Stimulated activated CD4-positive, alpha-beta T cell treated with anti-CD3 and anti-CD28 coated beads, Interleukin-1b, Interleukin-23, amount 100 ng/mL, for 1 hour (primary cell): Measurements from ENCODE around the gene HEXIM2.
"Not testable (repeated sequence)": the region's sequence is repeated elsewhere in the genome, so short reads cannot be mapped to it uniquely, and the experiment has no call there.

Experiments
- DNase-seq, 2 donors: peaks; one replicate each; pipeline ENCODE4 v3.0.0-alpha.2; 2020; ENCODE audit warnings: low read depth in 2 of 2

HEXIM2 gene, protein sequence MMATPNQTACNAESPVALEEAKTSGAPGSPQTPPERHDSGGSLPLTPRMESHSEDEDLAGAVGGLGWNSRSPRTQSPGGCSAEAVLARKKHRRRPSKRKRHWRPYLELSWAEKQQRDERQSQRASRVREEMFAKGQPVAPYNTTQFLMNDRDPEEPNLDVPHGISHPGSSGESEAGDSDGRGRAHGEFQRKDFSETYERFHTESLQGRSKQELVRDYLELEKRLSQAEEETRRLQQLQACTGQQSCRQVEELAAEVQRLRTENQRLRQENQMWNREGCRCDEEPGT

DNA sequence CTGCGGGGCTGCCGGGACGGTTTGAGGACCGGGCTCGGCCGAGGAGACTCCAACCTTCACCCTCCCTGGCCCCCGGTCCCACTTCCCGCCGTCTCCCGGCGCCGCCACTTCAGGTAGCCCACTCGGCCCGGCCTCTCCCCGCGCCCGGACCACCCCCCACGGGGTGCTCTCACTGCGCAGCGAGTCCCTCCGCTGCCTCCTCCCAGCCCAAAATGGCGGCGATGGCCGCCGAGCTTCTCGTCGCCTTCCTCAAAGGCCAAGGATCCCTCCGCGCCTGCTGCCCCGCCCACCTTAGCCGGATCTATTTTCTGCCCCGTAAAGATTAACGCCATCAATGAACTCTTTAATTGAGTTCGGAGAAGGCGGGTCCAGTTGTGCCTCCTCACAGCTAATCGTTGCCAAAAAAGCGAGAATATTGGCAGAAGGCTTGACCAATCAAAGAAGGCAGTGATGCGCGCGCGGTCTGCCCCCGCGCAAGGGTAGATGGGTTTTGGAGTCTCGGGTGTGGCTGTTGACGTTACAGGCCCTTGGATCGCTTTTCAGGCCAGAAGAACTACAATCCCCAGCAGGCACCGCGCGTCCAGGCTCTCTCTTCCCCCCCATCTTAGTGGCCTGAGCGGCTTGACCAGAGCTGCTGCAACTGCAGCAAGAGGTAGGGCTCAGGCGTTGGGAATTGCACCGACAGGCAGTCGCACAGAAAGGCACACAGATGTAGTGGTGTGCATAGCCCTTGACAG is at the start of gene HEXIM2:
Gene HEXIM2, plus strand, starts transcription at position 588 of the 737 bp plus-strand sequence. CDS start 919 bp downstream, outside the sequence.
- peak; percentile 95 for DNase-seq

DNA sequence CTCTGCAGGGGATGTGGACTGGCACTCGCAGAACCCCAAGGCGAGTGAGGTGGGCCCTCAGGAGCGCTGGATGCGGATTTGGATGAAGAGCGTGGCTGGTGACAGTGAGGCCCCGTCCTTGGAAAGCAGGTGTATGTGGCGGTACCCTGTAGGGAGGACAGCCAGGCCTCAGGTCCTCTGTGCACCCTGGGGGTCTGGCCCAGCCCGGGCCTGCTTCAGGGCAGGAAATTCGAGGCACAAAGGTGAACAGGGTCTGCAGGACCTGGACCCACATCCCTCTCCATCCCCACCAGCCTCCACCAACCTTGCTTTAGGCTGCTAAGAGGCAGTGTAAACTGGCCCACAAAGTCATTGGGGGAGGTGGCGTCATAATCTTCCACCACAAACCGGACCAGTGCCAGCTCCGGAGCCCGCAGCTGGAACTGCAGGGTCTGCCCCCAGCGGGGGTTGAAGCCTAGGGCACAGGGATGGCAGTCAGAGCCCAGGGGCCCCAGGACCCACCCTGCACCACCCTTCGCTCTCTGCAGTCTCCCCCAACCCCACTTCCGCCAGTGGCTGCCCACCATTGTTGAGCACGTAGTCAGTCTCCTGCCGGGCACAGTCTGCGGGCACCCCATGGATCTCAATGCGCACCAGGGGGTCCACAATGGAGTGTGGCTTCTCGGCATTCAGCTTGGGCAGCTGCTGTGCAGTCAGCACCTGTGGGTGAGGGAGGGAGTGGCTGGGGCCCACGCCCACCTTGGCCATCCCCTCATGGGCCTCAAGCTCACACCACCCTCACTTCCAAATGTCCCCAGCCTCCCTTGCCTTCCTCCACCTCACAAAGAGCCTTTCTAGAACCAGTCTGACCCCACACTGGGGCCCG is 48.9 kb upstream of the HEXIM2 start:
- no peak for DNase-seq

DNA sequence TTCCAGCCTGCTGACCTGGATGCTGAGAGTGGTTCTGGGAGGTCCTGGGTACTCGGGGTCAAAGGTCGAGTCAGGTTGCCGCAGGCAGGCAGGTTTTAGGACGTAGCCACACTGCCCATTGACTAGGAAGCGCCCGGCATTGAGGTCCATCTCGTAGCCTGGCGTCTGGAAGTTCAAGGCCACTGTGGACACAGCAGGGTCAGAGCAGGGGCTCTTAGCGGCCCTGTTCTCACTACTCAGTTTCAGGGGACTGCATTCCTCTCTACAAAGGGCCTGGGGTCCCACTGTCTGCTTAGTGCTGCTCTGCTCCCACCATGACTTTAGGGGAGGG is 48.3 kb upstream of the HEXIM2 start:
- no peak for DNase-seq

DNA sequence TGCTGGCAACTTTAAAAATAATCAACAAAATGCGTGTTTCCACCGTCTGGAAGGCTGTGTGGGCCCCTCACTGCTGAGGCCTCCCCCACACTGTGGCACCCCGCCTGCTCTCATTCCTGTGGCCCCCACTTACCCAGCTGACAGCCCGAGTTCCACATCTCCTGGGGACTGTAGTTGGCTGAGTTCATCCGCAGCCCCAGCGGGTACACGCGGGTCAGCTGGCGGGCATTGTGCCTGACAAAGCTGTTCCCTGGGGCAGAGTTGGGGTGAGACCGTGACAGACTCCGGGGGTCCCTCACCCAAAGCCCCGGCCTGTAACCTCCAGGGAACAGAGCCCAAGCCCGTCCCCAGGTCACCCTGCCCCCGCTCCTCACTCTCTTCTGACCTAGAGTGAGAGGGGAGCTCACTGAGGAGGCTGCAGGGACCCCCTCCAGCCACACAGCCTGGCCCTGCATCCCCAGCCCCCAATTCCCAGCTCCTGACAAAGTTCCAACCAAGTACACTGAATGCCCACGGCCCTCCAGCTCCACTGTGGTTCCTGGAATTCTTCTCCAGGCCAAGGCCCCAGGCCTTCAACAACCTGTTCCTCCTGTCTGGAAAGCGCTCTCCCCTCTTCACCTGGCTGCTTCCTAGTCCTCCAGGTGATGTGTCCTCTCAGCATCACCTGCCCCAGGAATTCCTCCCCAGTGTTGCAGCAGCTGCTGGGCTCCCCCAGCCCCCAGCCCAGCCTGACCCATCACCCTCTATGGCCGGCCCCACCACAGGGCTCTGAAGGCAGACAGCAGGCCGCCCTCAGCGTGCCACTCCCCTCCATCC is 47.4 kb upstream of the HEXIM2 start:
- no peak for DNase-seq

DNA sequence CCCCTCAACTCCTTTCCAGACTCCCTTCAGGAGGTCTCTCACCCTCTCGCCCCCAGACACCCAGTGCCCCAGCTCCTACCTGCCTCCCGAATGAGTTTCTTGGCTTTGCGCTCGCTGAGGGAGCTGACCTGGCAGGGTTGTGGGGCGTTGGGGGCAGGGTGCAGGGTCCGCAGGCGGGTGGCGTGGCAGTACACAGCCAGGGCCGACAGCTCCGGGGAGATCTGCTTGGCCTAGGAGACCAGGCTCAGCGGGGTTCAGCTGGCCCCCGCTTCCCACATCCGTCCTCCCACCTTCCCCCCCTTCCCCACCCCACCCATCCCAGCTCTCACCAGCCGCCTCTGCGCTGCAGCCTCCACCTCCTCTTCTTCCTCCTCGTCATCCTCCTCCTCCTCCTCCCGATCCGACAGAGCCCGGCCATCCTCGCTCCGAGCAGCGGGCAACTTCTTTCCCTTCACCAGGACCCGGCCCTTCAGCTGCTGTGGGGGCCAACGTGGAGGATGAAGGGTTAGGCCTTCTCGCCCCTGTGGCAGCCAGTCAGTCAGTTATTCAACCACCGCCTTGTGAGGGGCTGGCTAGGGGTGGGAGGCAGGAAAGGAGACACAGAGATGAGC is 46.6 kb upstream of the HEXIM2 start:
- no peak for DNase-seq

DNA sequence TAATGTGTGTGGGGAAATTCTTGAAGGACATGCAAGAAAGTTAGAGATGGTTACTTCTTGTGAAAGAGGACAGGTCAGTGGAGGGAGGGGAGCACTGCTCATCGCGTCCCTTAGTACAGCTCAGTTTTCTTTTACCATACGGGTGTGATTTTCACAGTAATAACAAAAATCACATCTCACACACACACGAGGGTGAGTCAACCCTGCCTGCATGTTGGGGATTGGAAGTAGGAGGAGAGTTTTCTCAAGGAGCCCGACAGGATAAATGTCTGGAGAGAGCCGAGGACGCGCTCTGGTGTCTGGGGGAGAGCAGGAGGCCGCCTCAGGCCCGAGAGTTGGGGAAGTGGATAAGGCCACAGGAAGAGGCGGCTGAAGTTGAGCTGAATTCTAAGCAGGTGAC is 45.8 kb upstream of the HEXIM2 start:
- DNase-seq, result no peak

DNA sequence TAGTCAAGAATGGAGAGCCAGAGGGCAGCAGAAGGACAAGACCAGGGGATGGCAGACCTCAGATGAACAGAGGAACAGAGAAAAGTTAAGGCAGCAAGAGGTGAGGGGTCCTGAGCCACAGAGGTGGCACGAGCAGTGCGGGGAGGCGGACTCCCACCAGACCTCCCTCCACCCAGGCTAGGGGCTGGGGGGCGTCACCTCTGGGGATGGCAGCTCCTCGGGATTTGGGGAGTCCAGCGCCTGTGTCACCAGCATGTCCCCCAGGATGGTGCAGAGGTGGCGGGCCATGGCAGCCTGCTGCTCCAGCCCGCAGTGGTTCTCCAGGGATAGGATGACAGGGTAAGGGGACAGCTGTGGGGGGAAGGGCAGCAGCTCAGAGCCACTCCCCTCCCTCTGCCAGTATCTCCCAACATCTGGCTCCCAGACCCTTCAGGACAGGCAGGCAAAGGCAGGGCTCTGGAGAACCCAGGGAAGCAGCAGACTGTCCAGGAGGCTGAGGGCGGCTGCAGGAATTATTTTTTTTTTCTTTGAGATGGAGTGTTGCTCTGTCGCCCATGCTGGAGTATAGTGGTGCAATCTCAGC is 45.1 kb upstream of the HEXIM2 start:
- no peak for DNase-seq

DNA sequence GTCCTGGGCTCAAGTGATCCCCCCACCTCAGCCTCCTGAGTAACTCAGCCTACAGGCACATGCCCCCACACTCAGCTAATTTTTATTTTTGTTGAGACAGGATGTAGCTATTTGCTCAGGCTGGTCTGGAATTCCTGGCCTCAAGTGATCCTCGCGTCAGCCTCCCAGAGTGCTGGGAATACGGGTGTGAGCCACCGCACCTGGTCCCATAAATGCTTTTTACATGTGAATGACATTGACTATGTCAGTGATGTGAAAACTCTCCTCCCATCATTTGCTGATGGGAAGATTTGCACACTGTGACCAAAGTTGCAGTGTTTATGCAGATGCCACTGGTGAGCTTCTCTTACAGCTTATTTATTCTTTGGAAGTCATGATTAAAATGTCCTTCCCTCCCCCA is 44.3 kb upstream of the HEXIM2 start:
- DNase-seq, result no peak

DNA sequence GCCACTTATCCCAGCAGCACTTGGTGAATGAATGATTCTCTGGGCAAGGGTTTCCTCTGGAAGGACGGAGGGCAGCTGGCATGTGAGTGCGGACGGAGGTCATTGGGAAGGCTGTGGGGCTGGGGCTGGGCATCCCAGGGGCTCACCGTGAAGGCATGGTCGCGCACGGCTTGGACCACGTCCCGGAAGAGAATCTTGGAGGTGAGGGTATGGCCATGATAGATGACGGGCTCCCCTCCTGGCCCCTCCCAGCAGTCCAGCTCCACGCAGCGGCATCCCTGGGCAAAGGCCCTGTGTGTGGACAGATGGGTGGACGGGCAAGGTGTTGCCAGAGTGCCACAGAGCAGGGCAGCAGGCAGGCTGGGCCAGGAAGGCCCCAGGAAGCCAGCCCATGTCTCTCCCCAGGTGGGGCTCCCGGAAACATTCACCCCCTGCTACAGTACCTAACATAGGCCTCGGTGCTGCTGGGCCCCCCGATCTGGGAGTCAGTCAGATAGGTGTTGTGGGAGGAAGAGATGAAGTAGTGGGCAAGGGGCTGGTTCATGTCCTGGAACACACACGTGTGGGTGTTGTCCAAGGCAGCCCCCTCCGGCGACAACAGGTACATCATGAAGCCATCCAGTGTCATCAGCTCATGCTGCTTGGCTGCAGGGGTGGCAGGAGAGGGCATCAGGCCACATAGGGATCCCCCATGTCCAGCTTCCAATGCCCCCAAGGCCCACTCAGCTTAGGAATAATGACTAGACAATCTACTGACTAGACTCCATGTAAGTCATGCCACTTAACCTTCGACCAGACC is 43.6 kb upstream of the HEXIM2 start:
- DNase-seq, result no peak

DNA sequence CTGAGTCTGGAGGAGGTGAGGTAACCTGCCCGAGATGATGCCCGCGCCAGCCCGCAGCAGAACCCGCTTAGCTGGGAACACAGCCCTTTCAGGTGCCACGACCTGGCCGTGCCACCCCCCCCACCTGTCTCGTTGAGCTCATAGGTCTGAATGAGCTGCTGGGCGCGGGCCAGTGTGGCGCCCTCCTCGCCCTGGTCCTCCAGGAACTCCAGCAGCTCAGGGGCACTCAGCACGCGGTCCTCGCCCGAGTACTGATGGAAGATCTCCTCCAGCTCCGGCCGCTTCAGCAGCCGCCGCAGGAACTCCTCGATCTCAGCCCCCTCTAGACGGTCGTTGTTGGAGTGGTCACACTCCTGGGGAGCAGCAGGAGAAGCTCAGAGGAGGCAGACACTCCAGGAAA is 43.0 kb upstream of the HEXIM2 start:
- no peak for DNase-seq

DNA sequence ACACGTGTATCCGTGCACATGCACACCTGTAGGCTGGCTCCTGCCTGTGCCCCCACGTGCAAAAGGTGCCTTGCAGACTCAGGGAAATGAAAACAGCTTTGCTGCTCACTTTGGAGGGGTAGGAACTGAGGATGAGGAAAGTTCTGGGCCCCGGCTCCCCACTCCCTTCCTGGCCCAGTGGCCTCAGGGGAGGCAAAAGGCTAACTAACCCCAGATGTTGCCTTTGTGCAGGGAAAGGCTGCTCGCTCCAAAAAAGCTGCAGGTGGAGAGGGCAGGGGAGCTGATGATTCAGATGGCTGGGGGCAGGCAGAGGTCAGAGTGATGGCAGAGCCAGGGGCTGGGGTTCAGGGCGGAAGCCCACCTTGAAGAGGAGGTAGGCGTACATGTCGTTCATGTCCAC is 41.7 kb upstream of the HEXIM2 start:
- no peak for DNase-seq

DNA sequence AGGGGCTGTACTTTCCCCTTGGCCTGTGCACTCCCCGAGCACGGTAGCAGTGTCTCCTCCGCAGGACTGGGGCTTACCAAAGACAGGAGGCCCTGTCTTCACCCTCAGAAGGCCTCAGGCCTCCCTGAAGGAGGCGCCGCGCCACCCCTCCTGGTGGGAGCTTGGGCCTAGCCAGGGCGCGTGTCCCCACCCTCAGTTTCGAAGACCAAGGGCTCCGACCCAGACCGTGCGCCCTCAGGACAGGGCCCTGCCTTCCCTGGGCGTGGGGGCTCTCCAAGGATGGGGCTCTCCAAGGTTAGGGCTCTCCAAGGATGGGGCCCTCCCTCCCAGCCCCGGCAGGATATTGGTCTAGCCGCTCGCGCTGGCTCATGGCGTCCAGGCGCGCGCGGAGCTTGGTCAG is 41.1 kb upstream of the HEXIM2 start:
- DNase-seq, result no peak

DNA sequence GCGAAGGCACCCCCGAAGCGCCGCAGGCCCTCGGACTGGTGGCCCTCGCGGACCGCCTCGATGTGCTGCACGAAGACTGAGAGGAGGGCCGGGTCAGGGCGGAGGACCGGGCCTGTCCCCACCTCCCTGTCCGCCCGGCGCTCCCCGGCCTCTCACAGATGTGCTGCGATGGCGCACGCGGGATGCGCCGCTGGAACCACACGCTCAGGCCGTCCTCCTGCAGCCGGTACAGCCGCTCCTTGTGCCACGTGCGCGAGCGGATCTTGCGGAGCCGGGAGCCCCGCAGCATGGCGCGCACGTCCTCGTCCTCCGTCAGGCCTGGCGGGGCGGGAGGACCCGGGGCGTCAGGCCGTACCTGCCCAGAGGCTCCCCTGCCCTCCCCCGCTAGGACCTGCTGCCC is 40.6 kb upstream of the HEXIM2 start:
- DNase-seq, result no peak

DNA sequence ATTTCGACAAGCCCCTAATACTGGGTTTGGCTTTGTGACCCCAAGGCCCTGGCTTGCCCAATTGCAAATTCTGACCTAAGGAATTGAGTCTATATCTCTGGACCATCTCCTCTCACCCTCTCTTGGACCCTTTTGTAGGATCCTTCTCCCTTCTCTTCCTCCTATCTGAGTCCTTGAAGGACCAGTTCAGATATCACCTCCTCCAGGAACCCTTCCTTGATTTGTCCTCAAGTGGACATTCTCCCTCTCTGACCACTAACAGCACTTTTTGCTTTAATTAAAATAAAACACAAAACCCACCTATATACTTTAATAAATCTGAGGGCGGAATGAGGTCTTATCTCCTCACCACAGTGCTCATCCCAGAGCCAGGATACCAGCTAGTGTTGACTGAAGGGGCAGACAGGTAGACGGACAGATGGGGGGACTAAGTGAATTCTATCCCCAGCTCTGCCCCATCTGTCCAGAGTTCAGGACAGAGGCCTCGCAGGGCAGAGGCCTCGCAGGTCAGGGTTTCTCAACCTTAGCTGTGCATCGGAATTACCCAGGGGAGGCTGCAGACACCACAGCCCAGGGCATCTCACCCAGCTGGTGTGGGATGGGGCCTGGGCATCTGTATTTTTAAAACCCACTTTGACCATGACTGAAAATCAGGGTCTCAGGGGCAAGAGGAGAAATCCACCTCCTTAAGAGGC is 38.5 kb upstream of the HEXIM2 start:
- no peak for DNase-seq

DNA sequence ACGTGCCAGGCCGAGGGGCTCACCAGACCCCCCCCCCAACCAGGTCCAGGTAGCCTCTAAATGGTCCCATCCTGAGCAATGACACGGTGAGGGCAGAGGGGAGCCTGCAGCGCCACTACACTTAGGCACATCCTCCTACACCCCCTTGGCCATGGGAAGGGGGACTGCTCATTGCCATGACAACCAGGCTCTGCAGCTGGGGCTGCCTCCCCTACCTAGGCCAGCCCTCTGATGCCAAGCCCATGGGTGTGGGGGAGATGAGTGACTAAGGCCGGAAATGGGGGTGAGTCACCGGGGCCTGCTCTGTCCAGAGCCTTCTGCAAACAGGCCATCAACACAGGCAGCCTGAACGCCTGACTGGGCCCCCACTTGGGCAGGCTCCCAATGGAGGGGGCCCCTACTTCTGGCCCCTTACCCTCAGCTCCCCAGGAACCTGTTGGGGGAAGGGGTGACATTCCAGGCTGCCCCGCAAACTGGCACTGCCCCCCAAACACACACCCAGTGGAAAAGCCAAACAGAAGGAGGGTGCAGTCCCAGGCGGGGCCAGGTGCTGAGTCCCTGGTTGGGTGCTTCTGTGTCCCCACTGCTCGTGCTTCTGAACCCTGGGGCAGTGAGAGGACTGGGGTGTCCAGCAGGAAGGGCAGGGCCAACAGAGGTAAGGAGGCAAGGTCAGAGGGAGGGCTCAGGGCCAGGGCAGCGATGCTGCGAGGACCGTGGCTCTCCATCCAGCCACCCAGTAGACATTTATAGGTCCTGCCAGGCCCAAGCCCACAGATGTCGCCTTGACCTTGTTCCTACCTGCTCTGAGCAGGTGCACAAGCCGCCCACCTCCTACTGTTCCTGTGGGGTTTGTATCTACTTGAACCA is 37.5 kb upstream of the HEXIM2 start:
- DNase-seq, result no peak

DNA sequence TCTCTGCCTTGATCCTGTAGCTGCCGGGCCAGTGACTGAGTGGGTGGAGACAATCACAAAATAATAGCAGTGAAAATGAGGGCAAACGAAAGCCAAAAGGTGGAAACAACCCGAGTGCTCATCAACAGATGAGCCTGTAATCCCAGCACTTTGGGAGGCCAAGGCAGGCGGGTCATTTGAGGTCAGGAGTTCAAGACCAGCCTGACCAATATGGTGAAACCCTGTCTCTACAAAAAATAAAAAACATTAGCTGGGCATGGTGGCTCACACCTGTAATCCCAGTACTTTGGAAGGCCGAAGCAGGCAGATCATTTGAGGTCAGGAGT is 36.9 kb upstream of the HEXIM2 start:
- DNase-seq, result not testable (repeated sequence)

DNA sequence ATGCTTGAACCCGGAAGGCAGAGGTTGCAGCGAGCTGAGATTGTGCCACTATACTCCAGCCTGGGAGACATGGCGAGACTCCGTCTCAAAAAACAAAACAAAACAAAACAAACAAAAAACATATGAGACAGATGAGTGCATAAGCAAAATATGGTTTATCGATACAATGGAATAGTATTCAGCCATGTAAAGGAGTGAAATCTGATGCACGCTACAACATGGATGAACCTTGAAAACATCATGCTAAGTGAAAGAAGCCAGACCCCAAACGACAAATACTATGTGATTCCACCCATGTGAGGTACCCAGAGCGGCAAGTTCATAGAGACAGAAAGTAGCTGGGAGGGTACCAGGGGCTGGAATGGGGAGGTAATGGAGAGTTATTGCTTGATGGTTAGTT is 36.2 kb upstream of the HEXIM2 start:
- DNase-seq, result no peak

DNA sequence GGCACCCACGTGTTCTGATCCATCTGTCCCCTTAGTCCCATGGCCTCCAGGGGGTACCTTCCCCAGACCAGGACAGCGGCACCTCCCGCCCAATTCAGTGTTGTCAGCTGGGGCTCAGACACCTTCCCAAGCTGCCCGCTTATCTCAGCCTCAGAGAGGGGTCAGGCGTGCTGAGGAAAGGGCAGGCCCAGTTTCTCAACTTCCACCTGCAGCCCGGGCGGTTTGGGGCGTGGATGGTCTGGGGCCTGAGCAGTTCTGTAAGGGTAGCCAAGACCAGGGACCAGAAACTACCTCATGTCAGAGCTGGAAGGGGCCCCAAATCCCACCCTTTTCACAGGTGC is 34.5 kb upstream of the HEXIM2 start:
- DNase-seq, result no peak
